ENCODE results near the gene SH2B3. TPM values are rescaled to one million over a fixed set of nuclear protein-coding genes. Genes with fewer than 3 reads are reported as not detected.

SH2B3 gene
- total and polyA plus RNA-seq, 2 donors (not counting 1 experiment from before 2014, with no cell fraction given) = 21.9 to 69.4 TPM

GRCh38 chr12:111361717-111362576 is 43.8 kb upstream of the SH2B3 start:
- H3K4me3 ChIP-seq (ENCODE audit: control extremely low read depth in 1 of 5, extremely low read depth in 1 of 5, insufficient read depth in 1 of 5, low read depth in 2 of 5, low read length in 4 of 5) = peak overlapping the region in 2 of 5 experiments; percentile 9 to 15
- Mint-ChIP-seq H3K27me3 (no peaks in the 10 kb centered on the region), H3K9me3 (ENCODE audit: insufficient read depth) (no peaks in the 10 kb centered on the region), H3K4me1 (peaks cover 60% of the 10 kb centered on the region), H3K27ac (peak overlapping the region; percentile 93), H3K4me3 (peak overlapping the region; percentile 84)
- H3K79me2 ChIP-seq (ENCODE audit: control insufficient read depth, insufficient read depth, low read length) = no peaks in the 10 kb centered on the region
- H3K4me2 ChIP-seq (replicated peaks; ENCODE audit: low read depth, low read length, poor library complexity, severe bottlenecking) = peak overlapping the region; percentile 74
- H3K9ac ChIP-seq (ENCODE audit: low read length) = peak overlapping the region; percentile 40
- peaks cover 35 to 38% of the 10 kb centered on the region in 2 donors for H3K4me1 ChIP-seq (ENCODE audit: control insufficient read depth in 2 of 2, insufficient read depth in 2 of 2, low read length in 2 of 2)
- H3K27me3 ChIP-seq (replicated peaks in 1 of 4; ENCODE audit: control extremely low read depth in 1 of 4, control insufficient read depth in 3 of 4, insufficient read depth in 4 of 4, low read length in 3 of 4) = no peaks in the 10 kb centered on the region
- CTCF ChIA-PET = interaction anchor here (1.4 to 4.0 kb wide), 3 partner anchors 18 to 41 kb away, joined by 3 to 23 read pairs (median 5); no protein-coding TSS in a partner anchor
- H3K36me3 ChIP-seq (replicated peaks in 1 of 2; ENCODE audit: control extremely low read depth in 1 of 2, control insufficient read depth in 1 of 2, extremely low read depth in 1 of 2, insufficient read depth in 2 of 2, low read length in 1 of 2) = peaks cover 0 to 6% of the 10 kb centered on the region in 2 experiments
- TF ChIP-seq CTCF (IDR thresholded peaks at IDR 0.05) (no peak), EZH2 (IDR thresholded peaks at IDR 0.05; ENCODE audit: borderline replicate concordance, insufficient read depth, low read depth, low read length, poor library complexity, severe bottlenecking) (no peak)
- ATAC-seq (ENCODE audit: low read depth) (peak; percentile 31), DNase-seq (no peak)
- no peaks in the 10 kb centered on the region for H3K9me3 ChIP-seq (ENCODE audit: control extremely low read depth in 1 of 3, control insufficient read depth in 2 of 3, insufficient read depth in 1 of 3, low read length in 2 of 3)
- 82% methylated on average over 18 of the region's 18 CpGs for WGBS (ENCODE audit: insufficient coverage)
- H4K20me1 ChIP-seq (ENCODE audit: control insufficient read depth, insufficient read depth, low read length, poor library complexity, severe bottlenecking) = no peaks in the 10 kb centered on the region
- peak overlapping the region; percentile 63 to 71 for H3K27ac ChIP-seq (ENCODE audit: low read length in 2 of 2)
- intact Hi-C loops (cut with micrococcal nuclease) = loop anchor here (1.0 kb wide), 1 partner anchor 7 kb away; the partner anchor contains the start of gene PHETA1
- H2AFZ ChIP-seq (ENCODE audit: insufficient read depth, low read depth, low read length, poor library complexity, severe bottlenecking) = peak overlapping the region; percentile 70
- POLR2A ChIA-PET = no interaction called here
